NB4 (cell line): ENCODE measurements around the gene DCTPP1.

Experiments used
- POLR2A ChIP-seq: IDR thresholded peaks from 2 replicates; pipeline ENCODE4 v1.6.1; 2011; ENCODE audit warnings: mild to moderate bottlenecking; ENCODE audit not compliant: insufficient read length; ENCODE audit errors: extremely low read depth
- TF ChIP-seq, protein P1 (sequence below): IDR thresholded peaks from one replicate; pipeline ENCODE4 v1.5.1; 2012; ENCODE audit warnings: low read depth, low read length

DNA sequence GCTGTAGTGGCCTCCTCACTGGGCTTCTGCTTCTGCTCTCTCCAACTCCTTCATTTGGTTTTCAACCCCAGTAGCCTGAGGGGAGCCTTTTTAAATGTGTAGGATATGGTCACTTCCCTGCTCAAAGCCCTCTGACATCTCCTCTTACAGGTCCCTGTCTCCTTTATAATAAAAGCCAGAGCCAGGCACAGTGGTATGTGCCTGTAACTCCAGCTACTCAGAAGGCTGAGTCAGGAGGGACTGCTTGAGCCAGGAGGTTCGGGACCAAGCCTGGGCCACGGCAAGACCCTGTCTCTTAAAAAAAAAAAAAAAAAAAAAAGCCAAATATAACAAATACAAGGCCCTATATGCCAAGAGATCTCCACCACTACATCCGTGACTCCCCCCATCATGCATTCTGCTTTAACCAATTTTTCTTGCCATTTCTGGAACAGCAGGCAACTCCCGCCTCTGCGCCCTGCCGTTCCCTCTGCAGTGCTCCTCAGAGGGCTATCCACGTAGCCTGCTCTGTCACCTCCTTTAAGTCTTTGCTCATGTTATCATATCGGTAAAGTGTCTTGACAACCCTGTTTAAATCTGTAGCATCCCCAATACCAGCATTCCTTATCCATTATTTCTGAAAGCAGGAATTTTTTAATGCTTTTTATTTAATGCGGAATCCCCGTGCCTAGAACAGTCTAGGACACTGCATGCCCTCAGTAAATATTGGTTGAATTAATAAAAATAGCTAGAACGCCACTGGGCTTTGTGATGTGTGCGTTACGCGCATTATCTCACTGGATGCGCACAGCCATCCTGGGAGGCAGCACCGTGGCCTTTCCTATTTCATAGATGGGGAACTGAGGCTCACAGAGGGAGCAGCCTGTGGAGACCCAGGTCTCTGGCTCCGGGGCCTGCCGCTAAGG, 13.0 kb downstream of the DCTPP1 start:
- TF ChIP-seq, protein P1, sequence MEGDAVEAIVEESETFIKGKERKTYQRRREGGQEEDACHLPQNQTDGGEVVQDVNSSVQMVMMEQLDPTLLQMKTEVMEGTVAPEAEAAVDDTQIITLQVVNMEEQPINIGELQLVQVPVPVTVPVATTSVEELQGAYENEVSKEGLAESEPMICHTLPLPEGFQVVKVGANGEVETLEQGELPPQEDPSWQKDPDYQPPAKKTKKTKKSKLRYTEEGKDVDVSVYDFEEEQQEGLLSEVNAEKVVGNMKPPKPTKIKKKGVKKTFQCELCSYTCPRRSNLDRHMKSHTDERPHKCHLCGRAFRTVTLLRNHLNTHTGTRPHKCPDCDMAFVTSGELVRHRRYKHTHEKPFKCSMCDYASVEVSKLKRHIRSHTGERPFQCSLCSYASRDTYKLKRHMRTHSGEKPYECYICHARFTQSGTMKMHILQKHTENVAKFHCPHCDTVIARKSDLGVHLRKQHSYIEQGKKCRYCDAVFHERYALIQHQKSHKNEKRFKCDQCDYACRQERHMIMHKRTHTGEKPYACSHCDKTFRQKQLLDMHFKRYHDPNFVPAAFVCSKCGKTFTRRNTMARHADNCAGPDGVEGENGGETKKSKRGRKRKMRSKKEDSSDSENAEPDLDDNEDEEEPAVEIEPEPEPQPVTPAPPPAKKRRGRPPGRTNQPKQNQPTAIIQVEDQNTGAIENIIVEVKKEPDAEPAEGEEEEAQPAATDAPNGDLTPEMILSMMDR, result no peak
- TF ChIP-seq POLR2A, result no peak
